ENCODE measurements around the gene ANP32D. TPM values are rescaled to one million over a fixed set of nuclear protein-coding genes. Genes with fewer than 3 reads are reported as not detected.
"Not testable (repeated sequence)": the region's sequence is repeated elsewhere in the genome, so short reads cannot be mapped to it uniquely, and the experiment has no call there.

ANP32D gene
- total and polyA plus RNA-seq, 4 donors = 0.16 to 0.37 TPM; not detected in 2

- Histone ChIP-seq H3K27ac (ENCODE audit: low read depth in 1 of 2, low read length in 1 of 2) (no peak overlapping the region), H3K36me3 (ENCODE audit: control insufficient read depth in 4 of 4, insufficient read depth in 4 of 4, low read length in 4 of 4) (no peaks in the 10 kb centered on the region), H3K9ac (ENCODE audit: insufficient read depth in 1 of 2, low read length in 2 of 2) (no peak overlapping the region), H3K27me3 (ENCODE audit: control insufficient read depth in 3 of 3, insufficient read depth in 3 of 3, low read length in 2 of 3) (no peaks in the 10 kb centered on the region), H3K9me3 (ENCODE audit: control insufficient read depth in 4 of 4, insufficient read depth in 3 of 4, low read length in 3 of 4) (peaks cover 0 to 6% (median 0%) of the 10 kb centered on the region in 4 donors), H3K4me1 (ENCODE audit: control insufficient read depth in 5 of 5, insufficient read depth in 5 of 5, low read length in 5 of 5) (no peaks in the 10 kb centered on the region), H3K4me3 (no peak overlapping the region)
- no peak for DNase-seq
- ATAC-seq (ENCODE audit: insufficient read depth, low FRiP score) = no peak
- no peak for TF ChIP-seq CTCF (IDR thresholded peaks at IDR 0.05; ENCODE audit: control extremely low read depth, extremely low read depth)
- WGBS, 2 donors = 75 to 88% methylated on average over 2 of the region's 2 CpGs
These were observed 36.6 kb downstream of the ANP32D start for GRCh38 chr12:48508987-48509386.

- Histone ChIP-seq H3K9me3 (ENCODE audit: control insufficient read depth in 4 of 4, insufficient read depth in 3 of 4, low read length in 3 of 4) (peaks cover 0 to 6% (median 0%) of the 10 kb centered on the region in 4 donors), H3K27me3 (ENCODE audit: control insufficient read depth in 3 of 3, insufficient read depth in 3 of 3, low read length in 2 of 3) (no peaks in the 10 kb centered on the region), H3K27ac (ENCODE audit: low read depth in 1 of 2, low read length in 1 of 2) (no peak overlapping the region), H3K36me3 (ENCODE audit: control insufficient read depth in 4 of 4, insufficient read depth in 4 of 4, low read length in 4 of 4) (no peaks in the 10 kb centered on the region), H3K9ac (ENCODE audit: insufficient read depth in 1 of 2, low read length in 2 of 2) (no peak overlapping the region), H3K4me3 (no peak overlapping the region), H3K4me1 (ENCODE audit: control insufficient read depth in 5 of 5, insufficient read depth in 5 of 5, low read length in 5 of 5) (no peaks in the 10 kb centered on the region)
- TF ChIP-seq CTCF (IDR thresholded peaks at IDR 0.05; ENCODE audit: control extremely low read depth, extremely low read depth) = no peak
- ATAC-seq (ENCODE audit: insufficient read depth, low FRiP score) = no peak
- WGBS, 2 donors = 34 to 50% methylated on average over 1 of the region's 1 CpG
- DNase-seq = no peak
These were observed 37.8 kb downstream of the ANP32D start for GRCh38 chr12:48510111-48510510.

- Histone ChIP-seq H3K9ac (ENCODE audit: insufficient read depth in 1 of 2, low read length in 2 of 2) (no peak overlapping the region), H3K4me3 (no peak overlapping the region), H3K27me3 (ENCODE audit: control insufficient read depth in 3 of 3, insufficient read depth in 3 of 3, low read length in 2 of 3) (no peaks in the 10 kb centered on the region), H3K27ac (ENCODE audit: low read depth in 1 of 2, low read length in 1 of 2) (no peak overlapping the region), H3K36me3 (ENCODE audit: control insufficient read depth in 4 of 4, insufficient read depth in 4 of 4, low read length in 4 of 4) (no peaks in the 10 kb centered on the region), H3K9me3 (ENCODE audit: control insufficient read depth in 4 of 4, insufficient read depth in 3 of 4, low read length in 3 of 4) (peaks cover 0 to 6% (median 0%) of the 10 kb centered on the region in 4 donors), H3K4me1 (ENCODE audit: control insufficient read depth in 5 of 5, insufficient read depth in 5 of 5, low read length in 5 of 5) (no peaks in the 10 kb centered on the region)
- 66 to 93% methylated on average over 2 of the region's 2 CpGs for WGBS, 2 donors
- TF ChIP-seq CTCF (IDR thresholded peaks at IDR 0.05; ENCODE audit: control extremely low read depth, extremely low read depth) = no peak
- ATAC-seq (ENCODE audit: insufficient read depth, low FRiP score) = no peak
- no peak for DNase-seq
These were observed 40.5 kb downstream of the ANP32D start for GRCh38 chr12:48512855-48513254.

GRCh38 chr12:48514728-48515127, 42.4 kb downstream of the ANP32D start:
- no peak for TF ChIP-seq CTCF (IDR thresholded peaks at IDR 0.05; ENCODE audit: control extremely low read depth, extremely low read depth)

GRCh38 chr12:48520381-48520780, 48.0 kb downstream of the ANP32D start:
- not testable (repeated sequence) for ATAC-seq (ENCODE audit: insufficient read depth, low FRiP score); H3K9ac ChIP-seq (ENCODE audit: insufficient read depth in 1 of 2, low read length in 2 of 2); H3K4me1 ChIP-seq (ENCODE audit: control insufficient read depth in 5 of 5, insufficient read depth in 5 of 5, low read length in 5 of 5); H3K36me3 ChIP-seq (ENCODE audit: control insufficient read depth in 4 of 4, insufficient read depth in 4 of 4, low read length in 4 of 4); H3K9me3 ChIP-seq (ENCODE audit: control insufficient read depth in 4 of 4, insufficient read depth in 3 of 4, low read length in 3 of 4); DNase-seq; H3K27me3 ChIP-seq (ENCODE audit: control insufficient read depth in 3 of 3, insufficient read depth in 3 of 3, low read length in 2 of 3); H3K27ac ChIP-seq (ENCODE audit: low read depth in 1 of 2, low read length in 1 of 2); H3K4me3 ChIP-seq
- 89 to 96% methylated on average over 23 to 24 of the region's 24 CpGs for WGBS, 2 donors

More at GRCh38 chr12:48514728-48515127, 42.4 kb downstream of the ANP32D start:
- DNase-seq (no peak), ATAC-seq (ENCODE audit: insufficient read depth, low FRiP score) (no peak)
- no peaks in the 10 kb centered on the region for H3K36me3 ChIP-seq (ENCODE audit: control insufficient read depth in 4 of 4, insufficient read depth in 4 of 4, low read length in 4 of 4)
- WGBS, 2 donors = 90 to 96% methylated on average over 1 of the region's 1 CpG
- H3K27ac ChIP-seq (ENCODE audit: low read depth in 1 of 2, low read length in 1 of 2) = no peak overlapping the region
- H3K9ac ChIP-seq (ENCODE audit: insufficient read depth in 1 of 2, low read length in 2 of 2) = no peak overlapping the region
- H3K4me1 ChIP-seq (ENCODE audit: control insufficient read depth in 5 of 5, insufficient read depth in 5 of 5, low read length in 5 of 5) = no peaks in the 10 kb centered on the region
- H3K4me3 ChIP-seq = no peak overlapping the region
- peaks cover 0 to 6% (median 0%) of the 10 kb centered on the region in 4 donors for H3K9me3 ChIP-seq (ENCODE audit: control insufficient read depth in 4 of 4, insufficient read depth in 3 of 4, low read length in 3 of 4)
- no peaks in the 10 kb centered on the region for H3K27me3 ChIP-seq (ENCODE audit: control insufficient read depth in 3 of 3, insufficient read depth in 3 of 3, low read length in 2 of 3)
